Measurements from ENCODE around the gene CDC42EP2.

- TF ChIP-seq GATA2 (IDR thresholded peaks at IDR 0.05; ENCODE audit: low read depth, low read length): no peak
- TF ChIP-seq GATA3 (IDR thresholded peaks at IDR 0.05; ENCODE audit: low read depth, low read length): no peak
Observed at GRCh38 chr11:65357856-65358356, 43.2 kb downstream of the CDC42EP2 start.

Measured in SH-SY5Y (cell line).